NCI-H526 (cell line): ENCODE results near the gene ACOX3.
A peak's percentile ranks its signal among the peaks of the same experiment; 100 is the strongest.

ENCODE experiments used
- DNase-seq, 2 experiments: peaks; one replicate each; lab custom pipeline; 2025; lab: John Stamatoyannopoulos, UW

ACOX3 gene

GRCh38 chr4:8467016-8467415 is 26.5 kb upstream of the ACOX3 start:
- no peak for DNase-seq

GRCh38 chr4:8465615-8466611 is 25.4 kb upstream of the ACOX3 start:
- no peak for DNase-seq

- no peak for DNase-seq
Observed at GRCh38 chr4:8464381-8464780, 23.9 kb upstream of the ACOX3 start.

- DNase-seq: no peak
Observed at GRCh38 chr4:8463811-8464210, 23.3 kb upstream of the ACOX3 start.

GRCh38 chr4:8461616-8462015 is 21.1 kb upstream of the ACOX3 start:
- DNase-seq: no peak

- DNase-seq: no peak
Observed at GRCh38 chr4:8461086-8461485, 20.6 kb upstream of the ACOX3 start.

GRCh38 chr4:8459867-8460445 is 19.4 kb upstream of the ACOX3 start:
- DNase-seq: no peak

GRCh38 chr4:8457646-8458252 is 17.2 kb upstream of the ACOX3 start:
- DNase-seq: no peak

- no peak for DNase-seq
Observed at GRCh38 chr4:8453957-8454356, 13.4 kb upstream of the ACOX3 start.

GRCh38 chr4:8451440-8452182 is 11.1 kb upstream of the ACOX3 start:
- DNase-seq: peak in 1 of 2 experiments; percentile 46

GRCh38 chr4:8446122-8446521 is 5.6 kb upstream of the ACOX3 start:
- DNase-seq: no peak

- no peak for DNase-seq
Observed at GRCh38 chr4:8443801-8444200, 3.3 kb upstream of the ACOX3 start.

- DNase-seq: no peak
Observed at GRCh38 chr4:8442596-8443358, 2.3 kb upstream of the ACOX3 start.

- no peak for DNase-seq
Observed at GRCh38 chr4:8441499-8442091, 1.1 kb upstream of the ACOX3 start.

- DNase-seq: peak in 1 of 2 experiments; percentile 49
Observed at GRCh38 chr4:8439914-8440491, 520 bp downstream of the ACOX3 start.

GRCh38 chr4:8439168-8439567 is 1.4 kb downstream of the ACOX3 start:
- no peak for DNase-seq

- DNase-seq: no peak
Observed at GRCh38 chr4:8438743-8439142, 1.8 kb downstream of the ACOX3 start.

GRCh38 chr4:8437281-8437680 is 3.2 kb downstream of the ACOX3 start:
- no peak for DNase-seq

- DNase-seq: no peak
Observed at GRCh38 chr4:8435656-8436121, 4.8 kb downstream of the ACOX3 start.

GRCh38 chr4:8434251-8435073 is 6.1 kb downstream of the ACOX3 start:
- no peak for DNase-seq
